H9 (cell line): ENCODE results near the gene PAK6. TPM values are rescaled to one million over a fixed set of nuclear protein-coding genes. Genes with fewer than 3 reads are reported as not detected.

Experiments
- DNase-seq: peaks from one replicate; pipeline ENCODE4 v3.0.0-alpha.2; 2017
- H2AFZ ChIP-seq: one replicate; pipeline ENCODE4 v1.6.1; 2013; ENCODE audit warnings: mild to moderate bottlenecking, low read length, control low read depth, moderate library complexity
- H2AK5ac ChIP-seq: 2 replicates; pipeline ENCODE4 v1.6.1; 2013; ENCODE audit warnings: low read length, control low read depth, mixed read lengths; ENCODE audit not compliant: insufficient read length
- H2BK120ac ChIP-seq: one replicate; pipeline ENCODE4 v1.6.1; 2013; ENCODE audit warnings: low read depth, mild to moderate bottlenecking, low read length, control low read depth, inconsistent platforms; ENCODE audit not compliant: poor library complexity, severe bottlenecking
- H2BK12ac ChIP-seq: 2 replicates; pipeline ENCODE4 v1.6.1; 2013; ENCODE audit warnings: low read length, control low read depth, mixed read lengths, low read depth; ENCODE audit not compliant: insufficient read length
- H2BK15ac ChIP-seq: 2 replicates; pipeline ENCODE4 v1.6.1; 2013; ENCODE audit warnings: low read depth, low read length, control low read depth
- H2BK20ac ChIP-seq: one replicate; pipeline ENCODE4 v1.6.1; 2013; ENCODE audit warnings: low read depth, mild to moderate bottlenecking, low read length, control low read depth, inconsistent platforms; ENCODE audit not compliant: poor library complexity, severe bottlenecking
- H2BK5ac ChIP-seq: 2 replicates; pipeline ENCODE4 v1.6.1; 2013; ENCODE audit warnings: low read length, control low read depth, mixed read lengths; ENCODE audit not compliant: insufficient read length
- H3K14ac ChIP-seq: 2 replicates; pipeline ENCODE4 v1.6.1; 2013; ENCODE audit warnings: low read length, control low read depth; ENCODE audit not compliant: insufficient read depth
- H3K18ac ChIP-seq: 2 replicates; pipeline ENCODE4 v1.6.1; 2013; ENCODE audit warnings: low read depth, mild to moderate bottlenecking, mixed read lengths, low read length, control low read depth; ENCODE audit not compliant: insufficient read length
- H3K23ac ChIP-seq: 2 replicates; pipeline ENCODE4 v1.6.1; 2013; ENCODE audit warnings: low read length, control low read depth, mixed read lengths, low read depth; ENCODE audit not compliant: insufficient read length
- H3K23me2 ChIP-seq: 2 replicates; pipeline ENCODE4 v1.6.1; 2013; ENCODE audit warnings: low read depth, mild to moderate bottlenecking, mixed read lengths, low read length, control low read depth; ENCODE audit not compliant: insufficient read length, poor library complexity, severe bottlenecking
- H3K27ac ChIP-seq: 2 replicates; pipeline ENCODE4 v1.5.1; 2013; ENCODE audit warnings: low read length, control low read depth, mixed read lengths, low read depth; ENCODE audit not compliant: insufficient read length
- H3K27me3 ChIP-seq: 2 replicates; pipeline ENCODE4 v1.6.1; 2013; ENCODE audit warnings: low read length, control low read depth, inconsistent platforms; ENCODE audit not compliant: insufficient read depth
- H3K4ac ChIP-seq: 2 replicates; pipeline ENCODE4 v1.6.1; 2013; ENCODE audit warnings: low read depth, mild to moderate bottlenecking, control low read depth, inconsistent platforms, low read length, moderate library complexity
- H3K4me1 ChIP-seq: 2 replicates; pipeline ENCODE4 v1.6.1; 2013; ENCODE audit warnings: low read length, control low read depth, inconsistent platforms; ENCODE audit not compliant: insufficient read depth
- H3K4me2 ChIP-seq: 2 replicates; pipeline ENCODE4 v1.6.1; 2013; ENCODE audit warnings: low read length, control low read depth, mixed read lengths; ENCODE audit not compliant: insufficient read length, insufficient read depth
- H3K56ac ChIP-seq: 2 replicates; pipeline ENCODE4 v1.6.1; 2013; ENCODE audit warnings: low read depth, mild to moderate bottlenecking, mixed read lengths, low read length, control low read depth; ENCODE audit not compliant: insufficient read length
- H3K79me1 ChIP-seq: 2 replicates; pipeline ENCODE4 v1.6.1; 2013; ENCODE audit warnings: low read depth, mild to moderate bottlenecking, moderate library complexity, low read length, control low read depth, inconsistent platforms; ENCODE audit not compliant: insufficient read depth, poor library complexity, severe bottlenecking
- H3K79me2 ChIP-seq: 2 replicates; pipeline ENCODE4 v1.6.1; 2013; ENCODE audit warnings: low read length, control low read depth, inconsistent platforms; ENCODE audit not compliant: insufficient read depth
- H3K9ac ChIP-seq: 2 replicates; pipeline ENCODE4 v1.6.1; 2013; ENCODE audit warnings: low read length, control low read depth, mixed read lengths; ENCODE audit not compliant: insufficient read length; ENCODE audit errors: extremely low read depth
- H3K9me3 ChIP-seq: one replicate; pipeline ENCODE4 v1.6.1; 2013; ENCODE audit warnings: low read depth, low read length, inconsistent platforms; ENCODE audit not compliant: control insufficient read depth
- H3T11ph ChIP-seq: one replicate; pipeline ENCODE4 v1.6.1; 2013; ENCODE audit warnings: mild to moderate bottlenecking, low read length, control low read depth, inconsistent platforms
- H4K20me1 ChIP-seq: one replicate; pipeline ENCODE4 v1.6.1; 2013; ENCODE audit not compliant: control insufficient read depth, insufficient read length, insufficient read depth
- H4K5ac ChIP-seq: 2 replicates; pipeline ENCODE4 v1.6.1; 2013; ENCODE audit warnings: low read depth, mild to moderate bottlenecking, mixed read lengths, low read length, control low read depth; ENCODE audit not compliant: insufficient read length
- H4K8ac ChIP-seq: replicated peaks from 2 replicates; pipeline ENCODE4 v1.6.1; 2013; ENCODE audit warnings: low read length, control low read depth, mixed read lengths, low read depth; ENCODE audit not compliant: insufficient read length
- H4K91ac ChIP-seq: 2 replicates; pipeline ENCODE4 v1.6.1; 2013; ENCODE audit warnings: low read depth, mild to moderate bottlenecking, moderate library complexity, mixed read lengths, low read length, control low read depth; ENCODE audit not compliant: insufficient read length
- H3K27ac Mint-ChIP-seq, 3 experiments: 2 replicates in 2 of 3; 3 replicates in 1 of 3; pipeline ENCODE4 v1.8.0; 2020 to 2021; ENCODE audit warnings: mixed read lengths in 3 of 3, mild to moderate bottlenecking in 1 of 3, moderate library complexity in 1 of 3
- H3K27me3 Mint-ChIP-seq: 2 replicates; pipeline ENCODE4 v1.8.0; 2021; ENCODE audit warnings: low read depth, mild to moderate bottlenecking, moderate library complexity, mixed read lengths
- H3K36me3 Mint-ChIP-seq, 3 experiments: 2 replicates in 2 of 3; 3 replicates in 1 of 3; pipeline ENCODE4 v1.8.0; 2020 to 2021; ENCODE audit warnings: low read depth in 3 of 3, mixed read lengths in 3 of 3; ENCODE audit not compliant: insufficient read depth in 1 of 3
- H3K4me1 Mint-ChIP-seq, 2 experiments: 2 replicates each; pipeline ENCODE4 v1.8.0; 2020; ENCODE audit warnings: mixed read lengths in 2 of 2
- H3K4me3 Mint-ChIP-seq, 2 experiments: 2 replicates in 1 of 2; 3 replicates in 1 of 2; pipeline ENCODE4 v1.8.0; 2020 to 2021; ENCODE audit warnings: mild to moderate bottlenecking in 2 of 2, mixed read lengths in 2 of 2, moderate library complexity in 1 of 2
- H3K9me3 Mint-ChIP-seq, 2 experiments: 2 replicates in 1 of 2; 3 replicates in 1 of 2; pipeline ENCODE4 v1.8.0; 2020; ENCODE audit warnings: mild to moderate bottlenecking in 2 of 2, mixed read lengths in 2 of 2, moderate library complexity in 1 of 2
- CTCF ChIP-seq: fragments of 200-600 bp; sonication (generic); conservative IDR thresholded peaks from 3 replicates; pipeline ENCODE4 v1.8.0; 2021; ENCODE audit warnings: antibody characterized with exemption, mild to moderate bottlenecking
- WGBS: extraction: QIAGEN DNeasy Blood & Tissue Kit; methylation state at CpG from one replicate; pipeline ENCODE4 v1.1.7; 2013; ENCODE audit warnings: missing lambda C conversion rate, low lambda C conversion rate, mixed read lengths; ENCODE audit not compliant: insufficient read length; ENCODE audit errors: extremely low coverage; 5-methylcytosine and 5-hydroxymethylcytosine counted together
- total RNA-seq: library from RNA; stranded (reverse); gene quantifications from 2 replicates; pipeline ENCODE4 v1.2.1, GENCODE V29; 2021

PAK6 gene
- total RNA-seq, 1 experiment from 2014 or later, result 7.4 TPM

GRCh38 chr15:40285554-40286011, 46.7 kb downstream of the PAK6 start:
- TF ChIP-seq CTCF, result no peak
- no peaks in the 10 kb centered on the region for H3K79me1 ChIP-seq
- H3K9me3 Mint-ChIP-seq, result no peaks in the 10 kb centered on the region
- no peak overlapping the region for H2AFZ ChIP-seq
- no peak overlapping the region for H2AK5ac ChIP-seq
- no peak overlapping the region for H3K27ac ChIP-seq
- H3K23ac ChIP-seq, result no peak overlapping the region
- peaks cover 4% of the 10 kb centered on the region for H3K23me2 ChIP-seq
- H3K36me3 Mint-ChIP-seq, result no peaks in the 10 kb centered on the region; a peak in 2 of 7 replicates
- no CpG with 5 or more reads among the region's 1 CpG for WGBS
- H2BK120ac ChIP-seq, result no peak overlapping the region
- no peak overlapping the region for H3K4me3 Mint-ChIP-seq
- H2BK15ac ChIP-seq, result no peak overlapping the region
- no peak overlapping the region for H3T11ph ChIP-seq
- no peak overlapping the region for H2BK12ac ChIP-seq
- H3K27me3 ChIP-seq, result peaks cover 31% of the 10 kb centered on the region; the same call in 1 of the 2 replicates
- no peak overlapping the region for H3K27ac Mint-ChIP-seq
- no peak overlapping the region for H3K4ac ChIP-seq
- no peak overlapping the region for H3K9ac ChIP-seq
- no peak overlapping the region for H4K91ac ChIP-seq
- H2BK5ac ChIP-seq, result no peak overlapping the region
- H3K14ac ChIP-seq, result no peak overlapping the region
- peaks cover 38 to 47% of the 10 kb centered on the region in 2 experiments for H3K4me1 Mint-ChIP-seq
- H3K4me1 ChIP-seq, result peaks cover 5% of the 10 kb centered on the region
- H3K4me2 ChIP-seq, result no peak overlapping the region
- H3K27me3 Mint-ChIP-seq, result peaks cover 84% of the 10 kb centered on the region
- H2BK20ac ChIP-seq, result no peak overlapping the region
- H3K56ac ChIP-seq, result no peak overlapping the region
- H4K20me1 ChIP-seq, result no peaks in the 10 kb centered on the region
- H3K18ac ChIP-seq, result no peak overlapping the region
- H3K79me2 ChIP-seq, result no peaks in the 10 kb centered on the region
- H4K5ac ChIP-seq, result no peak overlapping the region
- DNase-seq, result no peak
- no peaks in the 10 kb centered on the region for H3K9me3 ChIP-seq
- no peak overlapping the region for H4K8ac ChIP-seq
